Thoracic aorta endothelial cell (primary cell): ENCODE data around the gene TBC1D26. TPM values are rescaled to one million over a fixed set of nuclear protein-coding genes. Genes with fewer than 3 reads are reported as not detected.

ENCODE experiments used
- small RNA-seq: library from RNA; depleted of rRNA; stranded (forward); fragments of <200 nt; gene quantifications from one replicate; pipeline ENCODE3, GENCODE V24; 2012
- total RNA-seq: library from RNA; depleted of rRNA; stranded (reverse); fragments of >200 nt; gene quantifications from 2 replicates; pipeline ENCODE4 v1.2.3, GENCODE V29; 2012

The TBC1D26 gene
- not detected in 2 replicates for total RNA-seq

GRCh38 chr17:15731900-15732299 is at the start of gene TBC1D26:
Gene TBC1D26 (plus strand): TSS chr17:15732283. CDS start chr17:15735349, 3,066 bp downstream.

GRCh38 chr17:15683824-15684478 is 48.1 kb upstream of the TBC1D26 start, which contains the start of gene TRIM16:
Gene TRIM16 (minus strand): TSS chr17:15684311. CDS start chr17:15651609, 32,702 bp downstream.

GRCh38 chr17:15699413-15699924 is 32.6 kb upstream of the TBC1D26 start, which contains the start of gene ZNF286A:
Gene ZNF286A (plus strand): TSS chr17:15699752. CDS start chr17:15700330, 578 bp downstream.

Small RNA genes within 50 kb of the gene (small RNA-seq; reads per million reads assigned to genes)
- gene AC015922.1 (not detected), gene RNA5SP436 (not detected)

Other genes starting within 250 kb of the TBC1D26 start
- gene TVP23C, start 168.8 kb upstream of the TBC1D26 start, total RNA-seq = 33.0 and 53.3 TPM in 2 replicates
- 0.22 and 0.27 TPM in 2 replicates for gene FBXW10B, start 112.6 kb upstream of the TBC1D26 start, total RNA-seq
- 22.0 and 49.1 TPM in 2 replicates for gene TRIM16, start 48.0 kb upstream of the TBC1D26 start, total RNA-seq
- gene ZNF286A, start 32.5 kb upstream of the TBC1D26 start, total RNA-seq = 46.4 and 49.2 TPM in 2 replicates
- 8.5 and 10.7 TPM in 2 replicates for gene ADORA2B, start 212.8 kb downstream of the TBC1D26 start, total RNA-seq